Activated CD4-positive, alpha-beta memory T cell treated with anti-CD3 and anti-CD28 coated beads for 36 hours (primary cell): ENCODE measurements around the gene IL1RL1. TPM values are rescaled to one million over a fixed set of nuclear protein-coding genes. Genes with fewer than 3 reads are reported as not detected.

Experiments used
- CTCF ChIA-PET: fragments of 350-600 bp; sonication (Branson Sonifier 250); formaldehyde crosslinking; loops from one replicate; lab custom pipeline; 2021; ENCODE audit warnings: antibody characterized with exemption, inconsistent platforms; lab: Charles Lee
- POLR2A ChIA-PET: fragments of 350-600 bp; sonication (Branson Sonifier 250); formaldehyde crosslinking; loops from one replicate; lab custom pipeline; 2021; ENCODE audit warnings: antibody characterized with exemption; lab: Charles Lee
- DNase-seq: peaks from one replicate; pipeline ENCODE4 v3.0.0-alpha.2; 2020
- H3K27ac Mint-ChIP-seq: one replicate; pipeline ENCODE4 v1.8.0; 2021; ENCODE audit warnings: mixed read lengths
- H3K27me3 Mint-ChIP-seq: one replicate; pipeline ENCODE4 v1.8.0; 2021; ENCODE audit warnings: mixed read lengths
- H3K36me3 Mint-ChIP-seq: one replicate; pipeline ENCODE4 v1.8.0; 2021; ENCODE audit warnings: mixed read lengths
- H3K4me1 Mint-ChIP-seq: one replicate; pipeline ENCODE4 v1.8.0; 2021; ENCODE audit warnings: low read depth, mixed read lengths
- H3K4me3 Mint-ChIP-seq: one replicate; pipeline ENCODE4 v1.8.0; 2021; ENCODE audit warnings: mild to moderate bottlenecking, mixed read lengths
- H3K9me3 Mint-ChIP-seq: one replicate; pipeline ENCODE4 v1.8.0; 2021; ENCODE audit warnings: mixed read lengths
- intact Hi-C: fragments of 100-400 bp; cut with micrococcal nuclease; formaldehyde crosslinking; loops from one replicate; pipeline ENCODE4 v1.15.1; 2023
- total RNA-seq, 2 experiments: library from RNA; stranded (reverse); gene quantifications; one replicate each; pipeline ENCODE4 v1.2.3, GENCODE V29; 2021

IL1RL1 gene
- total RNA-seq, 2 experiments from 2014 or later = 1.3 TPM

DNA sequence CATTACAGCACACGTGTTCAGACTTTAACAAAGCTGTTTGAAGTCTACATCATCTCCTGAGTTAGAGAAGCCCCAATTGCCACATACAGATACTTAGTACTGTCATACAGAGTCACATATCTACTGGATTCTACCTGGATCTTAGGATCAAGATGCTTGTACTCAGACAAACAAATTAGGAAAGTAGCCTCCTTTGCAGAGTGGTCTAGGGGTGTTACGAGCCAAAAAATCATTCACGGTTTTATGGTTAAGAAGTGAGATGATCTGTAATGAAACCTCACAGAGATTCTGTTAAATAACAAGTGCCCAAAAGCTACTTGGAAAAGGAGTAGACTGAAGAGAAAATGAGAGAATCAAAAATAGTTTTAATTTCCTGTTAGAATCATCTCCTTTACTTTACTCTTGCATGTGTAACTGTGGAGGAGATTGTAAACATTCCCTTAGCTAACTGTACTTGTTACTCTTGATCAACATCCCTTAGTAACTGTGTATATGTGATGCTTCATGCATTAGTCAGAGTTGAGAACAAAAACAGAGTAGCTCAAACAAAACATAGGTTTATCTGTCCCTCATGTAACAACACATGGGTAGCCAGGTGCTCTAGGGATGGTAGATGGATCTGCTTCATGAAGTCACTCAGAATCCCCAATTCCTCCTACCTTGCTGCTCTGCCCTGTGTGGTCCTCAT, 16.4 kb upstream of the IL1RL1 start:
- Mint-ChIP-seq H3K9me3 (no peaks in the 10 kb centered on the region), H3K27me3 (peaks cover 5% of the 10 kb centered on the region), H3K27ac (no peak overlapping the region), H3K36me3 (no peaks in the 10 kb centered on the region), H3K4me3 (no peak overlapping the region), H3K4me1 (peaks cover 33% of the 10 kb centered on the region)
- CTCF ChIA-PET = interaction anchor here (1.2 to 1.9 kb wide), 3 partner anchors 9 to 148 kb away, joined by 3 to 10 read pairs (median 8); no protein-coding TSS in a partner anchor
- POLR2A ChIA-PET = interaction anchor here (1.1 kb wide), 1 partner anchor 61 kb away, joined by 3 read pairs; no protein-coding TSS in a partner anchor
- DNase-seq = no peak
- intact Hi-C loops = no loop called here

DNA sequence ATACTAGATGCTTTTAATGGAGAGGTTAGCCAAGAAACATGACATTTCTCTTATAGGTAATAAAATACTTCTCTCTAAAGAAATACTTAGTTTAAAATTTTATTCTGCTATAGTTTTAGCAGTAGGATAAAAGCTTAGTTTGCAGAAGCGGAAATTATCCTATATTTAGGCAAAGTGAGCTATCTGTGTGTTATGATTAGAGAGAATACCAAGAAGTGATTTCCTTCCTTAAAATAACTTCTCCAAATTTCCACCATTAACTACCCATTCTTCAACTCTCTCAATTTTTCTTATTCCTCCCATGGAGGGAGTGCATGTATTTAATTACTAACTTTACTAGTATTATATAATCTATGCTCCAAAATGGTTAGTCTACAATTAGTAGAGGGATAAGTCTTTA, 15.8 kb upstream of the IL1RL1 start:
- POLR2A ChIA-PET = interaction anchor here (1.1 kb wide), 1 partner anchor 61 kb away, joined by 3 read pairs; no protein-coding TSS in a partner anchor
- DNase-seq = no peak
- intact Hi-C loops = no loop called here
- peaks cover 5% of the 10 kb centered on the region for H3K27me3 Mint-ChIP-seq
- CTCF ChIA-PET = interaction anchor here (1.2 to 1.9 kb wide), 3 partner anchors 10 to 148 kb away, joined by 3 to 10 read pairs (median 8); no protein-coding TSS in a partner anchor
- no peaks in the 10 kb centered on the region for H3K36me3 Mint-ChIP-seq
- H3K27ac Mint-ChIP-seq = no peak overlapping the region
- peaks cover 33% of the 10 kb centered on the region for H3K4me1 Mint-ChIP-seq
- no peak overlapping the region for H3K4me3 Mint-ChIP-seq
- no peaks in the 10 kb centered on the region for H3K9me3 Mint-ChIP-seq

GRCh38 chr2:102296449-102296848, 14.9 kb upstream of the IL1RL1 start:
- H3K4me1 Mint-ChIP-seq = peaks cover 32% of the 10 kb centered on the region
- H3K4me3 Mint-ChIP-seq = no peak overlapping the region
- no peak for DNase-seq
- peak overlapping the region; percentile 57 for H3K27ac Mint-ChIP-seq
- H3K36me3 Mint-ChIP-seq = no peaks in the 10 kb centered on the region
- H3K27me3 Mint-ChIP-seq = peaks cover 5% of the 10 kb centered on the region
- ChIA-PET CTCF (no interaction called here), POLR2A (no interaction called here)
- H3K9me3 Mint-ChIP-seq = no peaks in the 10 kb centered on the region
- intact Hi-C loops = loop anchor here (1.0 kb wide), 1 partner anchor 38 kb away; no protein-coding TSS in a partner anchor

DNA sequence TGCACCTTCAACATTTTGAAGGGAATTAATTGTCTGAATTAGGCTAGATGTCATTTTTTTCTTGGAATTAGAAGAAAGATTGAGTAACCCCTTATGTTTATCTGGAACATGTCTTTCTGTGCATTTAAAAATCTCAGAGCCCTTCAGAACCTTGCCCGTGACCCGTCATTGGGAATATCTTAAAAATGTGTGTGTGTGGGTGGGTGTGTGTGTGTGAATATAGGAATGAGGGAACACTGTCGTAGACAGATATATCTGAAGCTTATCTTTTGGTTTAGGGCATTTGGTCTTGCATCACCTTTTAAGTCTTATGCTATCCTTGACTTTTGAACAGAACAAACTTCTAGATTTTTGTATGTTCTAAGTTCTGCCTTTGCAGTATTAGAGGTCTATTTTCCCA, 13.5 kb upstream of the IL1RL1 start:
- POLR2A ChIA-PET = no interaction called here
- H3K4me1 Mint-ChIP-seq = peaks cover 32% of the 10 kb centered on the region

GRCh38 chr2:102301867-102302362, 9.4 kb upstream of the IL1RL1 start:
- ChIA-PET CTCF (interaction anchor here (0.7 to 4.4 kb wide), 19 partner anchors 8 to 418 kb away, joined by 3 to 24 read pairs (median 4); partner anchors contain the start of gene IL18R1), POLR2A (interaction anchor here (0.7 to 1.3 kb wide), 4 partner anchors 24 to 66 kb away, joined by 4 to 7 read pairs (median 6); no protein-coding TSS in a partner anchor)
- H3K4me3 Mint-ChIP-seq = peak overlapping the region; percentile 4
- H3K9me3 Mint-ChIP-seq = no peaks in the 10 kb centered on the region
- peak; percentile 65 for DNase-seq
- peak overlapping the region; percentile 55 for H3K27ac Mint-ChIP-seq
- intact Hi-C loops = loop anchor here (1.0 to 5.0 kb wide), 2 partner anchors 53 to 140 kb away; partner anchors contain the start of gene IL18R1
- H3K4me1 Mint-ChIP-seq = peaks cover 45% of the 10 kb centered on the region
- H3K36me3 Mint-ChIP-seq = no peaks in the 10 kb centered on the region
- peaks cover 4% of the 10 kb centered on the region for H3K27me3 Mint-ChIP-seq

More for the DNA sequence above, 13.5 kb upstream of the IL1RL1 start:
- Mint-ChIP-seq H3K27me3 (peaks cover under 1% of the 10 kb centered on the region), H3K4me3 (no peak overlapping the region), H3K9me3 (no peaks in the 10 kb centered on the region), H3K27ac (no peak overlapping the region), H3K36me3 (no peaks in the 10 kb centered on the region)
- intact Hi-C loops = no loop called here
- CTCF ChIA-PET = interaction anchor here (0.7 to 0.9 kb wide), 2 partner anchors 146 to 278 kb away, joined by 3 read pairs; no protein-coding TSS in a partner anchor
- no peak for DNase-seq

- H3K27ac Mint-ChIP-seq = no peak overlapping the region
- peaks cover 4% of the 10 kb centered on the region for H3K27me3 Mint-ChIP-seq
- POLR2A ChIA-PET = interaction anchor here (0.8 to 1.3 kb wide), 3 partner anchors 25 to 66 kb away, joined by 4 to 6 read pairs (median 5); no protein-coding TSS in a partner anchor
Observed at GRCh38 chr2:102302458-102302857, 8.9 kb upstream of the IL1RL1 start.

GRCh38 chr2:102303589-102303988, 7.8 kb upstream of the IL1RL1 start:
- intact Hi-C loops = loop anchor here (5.0 kb wide), 1 partner anchor 139 kb away; no protein-coding TSS in a partner anchor
- Mint-ChIP-seq H3K4me1 (peaks cover 42% of the 10 kb centered on the region), H3K27ac (peak overlapping the region; percentile 31), H3K27me3 (peaks cover 4% of the 10 kb centered on the region), H3K4me3 (no peak overlapping the region), H3K9me3 (no peaks in the 10 kb centered on the region), H3K36me3 (no peaks in the 10 kb centered on the region)
- POLR2A ChIA-PET = interaction anchor here (0.6 kb wide), 1 partner anchor 31 kb away, joined by 4 read pairs; no protein-coding TSS in a partner anchor
- DNase-seq = no peak
- CTCF ChIA-PET = interaction anchor here (0.6 to 4.4 kb wide), 5 partner anchors 10 to 169 kb away, joined by 3 to 24 read pairs (median 5); partner anchors contain the start of gene SLC9A4

More at GRCh38 chr2:102302458-102302857, 8.9 kb upstream of the IL1RL1 start:
- Mint-ChIP-seq H3K4me3 (no peak overlapping the region), H3K4me1 (peaks cover 45% of the 10 kb centered on the region), H3K36me3 (no peaks in the 10 kb centered on the region), H3K9me3 (no peaks in the 10 kb centered on the region)
- CTCF ChIA-PET = interaction anchor here (0.7 to 4.4 kb wide), 17 partner anchors 8 to 418 kb away, joined by 3 to 24 read pairs (median 4); partner anchors contain the start of gene IL18R1
- intact Hi-C loops = loop anchor here (1.0 to 5.0 kb wide), 2 partner anchors 53 to 140 kb away; partner anchors contain the start of gene IL18R1
- no peak for DNase-seq

GRCh38 chr2:102304268-102304667, 7.1 kb upstream of the IL1RL1 start:
- peak; percentile 16 for DNase-seq
- intact Hi-C loops = loop anchor here (1.0 to 5.0 kb wide), 6 partner anchors 33 to 404 kb away; no protein-coding TSS in a partner anchor
- H3K4me3 Mint-ChIP-seq = no peak overlapping the region
- peaks cover 42% of the 10 kb centered on the region for H3K4me1 Mint-ChIP-seq
- peaks cover 4% of the 10 kb centered on the region for H3K27me3 Mint-ChIP-seq
- CTCF ChIA-PET = interaction anchor here (0.6 to 4.0 kb wide), 3 partner anchors 11 to 169 kb away, joined by 3 to 21 read pairs (median 5); partner anchors contain the start of gene SLC9A4
- H3K36me3 Mint-ChIP-seq = no peaks in the 10 kb centered on the region
- POLR2A ChIA-PET = no interaction called here
- peak overlapping the region; percentile 89 for H3K27ac Mint-ChIP-seq
- H3K9me3 Mint-ChIP-seq = no peaks in the 10 kb centered on the region

DNA sequence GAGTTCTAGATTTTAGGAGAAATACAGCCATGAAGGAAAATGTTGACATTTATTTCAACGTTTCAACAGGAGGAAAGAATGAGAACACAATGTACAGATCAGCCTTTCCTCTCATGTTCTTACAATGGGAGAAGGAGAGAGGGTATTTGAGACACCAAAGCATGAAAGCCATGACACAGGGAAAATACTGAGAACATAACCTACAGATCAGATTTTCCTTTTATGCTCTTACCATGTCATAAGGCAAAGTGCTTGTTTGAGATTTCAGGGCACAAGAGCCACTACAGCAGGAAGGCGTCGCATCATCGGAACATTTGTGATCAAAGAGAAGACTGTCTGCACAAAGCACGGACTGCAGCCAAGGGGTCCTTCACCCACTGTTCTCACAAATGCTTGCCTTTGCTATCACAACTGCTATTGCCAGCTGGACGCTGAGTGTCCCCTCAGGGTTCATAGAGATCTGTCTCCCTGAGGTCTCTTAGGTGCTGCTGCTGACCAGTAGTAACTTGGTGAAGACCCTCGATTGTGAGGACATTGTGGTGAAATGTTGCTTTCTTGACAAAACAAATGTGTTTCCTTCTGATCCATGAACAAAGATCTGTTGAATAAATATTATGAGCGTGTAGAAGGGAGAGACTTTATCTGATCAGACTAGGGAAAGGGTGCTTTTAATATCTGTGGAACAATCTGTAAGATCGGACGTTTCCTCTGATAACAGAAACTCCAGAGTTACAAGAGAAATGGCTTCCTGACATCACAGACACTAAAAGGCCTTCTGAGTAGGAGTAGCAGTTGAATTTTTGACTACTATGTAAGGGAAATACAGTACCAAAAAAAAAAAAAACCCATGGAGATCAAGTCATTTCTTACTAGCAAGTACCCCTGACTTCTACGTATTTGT, 6.4 kb upstream of the IL1RL1 start:
- Mint-ChIP-seq H3K4me3 (peak overlapping the region; percentile 28), H3K4me1 (peaks cover 42% of the 10 kb centered on the region), H3K27ac (peak overlapping the region; percentile 89), H3K36me3 (no peaks in the 10 kb centered on the region), H3K27me3 (peaks cover 4% of the 10 kb centered on the region), H3K9me3 (no peaks in the 10 kb centered on the region)
- intact Hi-C loops = loop anchor here (1.0 to 5.0 kb wide), 6 partner anchors 32 to 405 kb away; no protein-coding TSS in a partner anchor
- ChIA-PET CTCF (interaction anchor here (1.0 to 4.0 kb wide), 3 partner anchors 63 to 168 kb away, joined by 3 to 21 read pairs (median 5); partner anchors contain the start of gene SLC9A4), POLR2A (interaction anchor here (0.6 kb wide), 1 partner anchor 13 kb away, joined by 3 read pairs; no protein-coding TSS in a partner anchor)
- DNase-seq = peak; percentile 60

GRCh38 chr2:102306125-102306524, 5.2 kb upstream of the IL1RL1 start:
- Mint-ChIP-seq H3K36me3 (no peaks in the 10 kb centered on the region), H3K9me3 (no peaks in the 10 kb centered on the region), H3K4me3 (no peak overlapping the region), H3K4me1 (peaks cover 41% of the 10 kb centered on the region), H3K27ac (no peak overlapping the region), H3K27me3 (peaks cover 4% of the 10 kb centered on the region)
- DNase-seq = no peak
- POLR2A ChIA-PET = no interaction called here
- intact Hi-C loops = no loop called here
- CTCF ChIA-PET = interaction anchor here (1.0 kb wide), 1 partner anchor 62 kb away, joined by 3 read pairs; no protein-coding TSS in a partner anchor

- Mint-ChIP-seq H3K4me3 (no peak overlapping the region), H3K4me1 (no peaks in the 10 kb centered on the region), H3K36me3 (no peaks in the 10 kb centered on the region)
Observed at GRCh38 chr2:102313025-102313424, 1.7 kb downstream of the IL1RL1 start.

More at GRCh38 chr2:102313025-102313424, 1.7 kb downstream of the IL1RL1 start:
- POLR2A ChIA-PET = no interaction called here
- DNase-seq = no peak
- CTCF ChIA-PET = no interaction called here
- Mint-ChIP-seq H3K27me3 (no peaks in the 10 kb centered on the region), H3K9me3 (no peaks in the 10 kb centered on the region), H3K27ac (no peak overlapping the region)
- intact Hi-C loops = no loop called here
